ENCODE measurements around the gene PRAMEF10. TPM values are rescaled to one million over a fixed set of nuclear protein-coding genes. Genes with fewer than 3 reads are reported as not detected.
"Not testable (repeated sequence)": the region's sequence is repeated elsewhere in the genome, so short reads cannot be mapped to it uniquely, and the experiment has no call there.

PRAMEF10 gene
- total RNA-seq, 1 donor from 2014 or later = not detected

DNA sequence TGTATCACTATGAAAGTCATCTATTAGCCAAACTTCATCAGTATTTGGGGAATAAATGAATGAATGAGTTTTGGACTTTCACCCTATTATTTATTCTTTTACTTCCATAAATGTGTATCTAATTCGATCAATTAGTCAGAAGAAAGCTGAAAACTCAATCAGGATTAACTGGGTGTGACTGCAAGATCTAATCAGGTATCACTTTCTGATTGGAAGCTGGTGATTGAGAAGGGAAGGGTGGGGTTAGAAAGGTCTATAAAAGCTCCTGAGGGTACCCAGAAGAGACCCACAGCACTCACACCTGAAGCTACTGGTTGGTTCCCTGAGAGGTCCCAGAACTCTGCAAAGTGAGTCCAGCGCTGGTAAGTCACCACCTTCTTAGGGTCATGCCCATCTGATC is 41.3 kb downstream of the PRAMEF10 start, which contains the start of gene PRAMEF2:
Gene PRAMEF2 (plus strand): TSS at position 301 of the 400 bp plus-strand sequence. CDS start 1,924 bp downstream, outside the sequence.
- not testable (repeated sequence) for H3K9me3 ChIP-seq (ENCODE audit: control insufficient read depth in 3 of 3, low read length in 3 of 3); H3K4me3 ChIP-seq (ENCODE audit: low read length in 3 of 3); H3K27ac ChIP-seq (ENCODE audit: low read depth, low read length); H3K9ac ChIP-seq (ENCODE audit: low read depth in 1 of 3, low read length in 3 of 3); H3K36me3 ChIP-seq (ENCODE audit: control insufficient read depth in 3 of 3, insufficient read depth in 3 of 3, low read length in 3 of 3); H3K4me1 ChIP-seq (ENCODE audit: control insufficient read depth in 3 of 3, insufficient read depth in 3 of 3, low read length in 3 of 3); H3K27me3 ChIP-seq (ENCODE audit: control insufficient read depth in 3 of 3, insufficient read depth in 3 of 3, low read length in 3 of 3)

- Histone ChIP-seq H3K9ac (ENCODE audit: low read depth in 1 of 3, low read length in 3 of 3) (no peak overlapping the region), H3K4me1 (ENCODE audit: control insufficient read depth in 3 of 3, insufficient read depth in 3 of 3, low read length in 3 of 3) (no peaks in the 10 kb centered on the region), H3K4me3 (ENCODE audit: low read length in 3 of 3) (no peak overlapping the region), H3K27me3 (ENCODE audit: control insufficient read depth in 3 of 3, insufficient read depth in 3 of 3, low read length in 3 of 3) (no peaks in the 10 kb centered on the region), H3K9me3 (ENCODE audit: control insufficient read depth in 3 of 3, low read length in 3 of 3) (peaks cover 0 to 2% (median 0%) of the 10 kb centered on the region in 3 donors), H3K36me3 (ENCODE audit: control insufficient read depth in 3 of 3, insufficient read depth in 3 of 3, low read length in 3 of 3) (no peaks in the 10 kb centered on the region), H3K27ac (ENCODE audit: low read depth, low read length) (no peak overlapping the region)
Observed at GRCh38 chr1:12851779-12852178, 46.3 kb downstream of the PRAMEF10 start.

DNA sequence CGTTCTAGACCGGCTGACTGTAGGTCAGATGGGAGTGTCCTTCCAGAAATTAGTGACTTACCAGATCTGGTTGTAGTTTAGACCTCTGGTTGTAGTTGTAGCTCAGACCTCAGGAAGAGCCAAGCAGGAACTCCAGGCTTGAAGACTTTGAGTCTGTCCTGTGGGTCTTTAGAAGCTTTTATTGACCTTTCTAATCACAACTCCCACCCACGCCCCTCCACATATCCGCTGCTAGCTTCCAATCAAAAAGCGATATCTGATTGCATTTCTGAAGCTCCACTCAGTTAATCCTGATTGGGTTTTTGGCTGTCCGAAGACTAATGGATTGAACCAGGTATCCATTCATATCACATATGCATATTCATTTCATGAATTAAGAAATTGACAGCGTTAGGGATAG is 49.5 kb downstream of the PRAMEF10 start, which contains the start of gene HNRNPCL1:
Gene HNRNPCL1 (minus strand): TSS at position 101 of the 400 bp plus-strand sequence. CDS start 431 bp downstream, outside the sequence.
- not testable (repeated sequence) for H3K9me3 ChIP-seq (ENCODE audit: control insufficient read depth in 3 of 3, low read length in 3 of 3); H3K27ac ChIP-seq (ENCODE audit: low read depth, low read length); H3K36me3 ChIP-seq (ENCODE audit: control insufficient read depth in 3 of 3, insufficient read depth in 3 of 3, low read length in 3 of 3); H3K4me3 ChIP-seq (ENCODE audit: low read length in 3 of 3); H3K9ac ChIP-seq (ENCODE audit: low read depth in 1 of 3, low read length in 3 of 3); H3K27me3 ChIP-seq (ENCODE audit: control insufficient read depth in 3 of 3, insufficient read depth in 3 of 3, low read length in 3 of 3); H3K4me1 ChIP-seq (ENCODE audit: control insufficient read depth in 3 of 3, insufficient read depth in 3 of 3, low read length in 3 of 3)

Small RNA genes within 50 kb of the gene (small RNA-seq; reads per million reads assigned to genes)
- gene RNU6-1072P = not detected

Other genes starting within 250 kb of the PRAMEF10 start
- not detected for gene AADACL3, start 182.2 kb downstream of the PRAMEF10 start, total RNA-seq
- under 0.01 TPM for gene CFAP107, start 152.1 kb downstream of the PRAMEF10 start, total RNA-seq
- gene PRAMEF12, start 124.5 kb downstream of the PRAMEF10 start, total RNA-seq = not detected
- gene PRAMEF1, start 106.9 kb downstream of the PRAMEF10 start, total RNA-seq = not detected
- not detected for gene PRAMEF11, start 66.9 kb downstream of the PRAMEF10 start, total RNA-seq
- not detected for gene HNRNPCL1, start 49.5 kb downstream of the PRAMEF10 start, total RNA-seq
- gene PRAMEF2, start 41.2 kb downstream of the PRAMEF10 start, total RNA-seq = not detected
- not detected for gene PRAMEF4, start 12.1 kb downstream of the PRAMEF10 start, total RNA-seq
- gene PRAMEF7, start 18.3 kb upstream of the PRAMEF10 start, total RNA-seq = not detected
- gene PRAMEF6, start 49.3 kb upstream of the PRAMEF10 start, total RNA-seq = not detected
- not detected for gene PRAMEF27, start 158.3 kb upstream of the PRAMEF10 start, total RNA-seq
- not detected for gene HNRNPCL3, start 162.5 kb upstream of the PRAMEF10 start, total RNA-seq
- gene PRAMEF25, start 172.5 kb upstream of the PRAMEF10 start, total RNA-seq = not detected
- not detected for gene HNRNPCL2, start 218.6 kb upstream of the PRAMEF10 start, total RNA-seq